Calu3 (cell line): ENCODE results near the gene ETFDH. TPM values are rescaled to one million over a fixed set of nuclear protein-coding genes. Genes with fewer than 3 reads are reported as not detected.
A peak's percentile ranks its signal among the peaks of the same experiment; 100 is the strongest.

Experiments
- BruUV-seq: library from RNA; stranded (reverse); fragments of 400-500 nt; replicated peaks from 2 replicates; lab custom pipeline; 2021; lab: Mats Ljungman, UMichigan
- CTCF ChIA-PET: fragments of 300-600 bp; sonication (Branson Sonifier 250); formaldehyde crosslinking; loops from one replicate; lab custom pipeline; 2022; ENCODE audit warnings: antibody characterized with exemption; lab: Charles Lee
- DNase-seq: peaks from one replicate; pipeline ENCODE4 v3.0.0; 2022
- H3K27ac Mint-ChIP-seq: one replicate; pipeline ENCODE4 v1.8.0; 2022; ENCODE audit warnings: mixed read lengths; ENCODE audit not compliant: unreplicated experiment
- H3K27me3 Mint-ChIP-seq: one replicate; pipeline ENCODE4 v1.8.0; 2022; ENCODE audit warnings: mixed read lengths; ENCODE audit not compliant: unreplicated experiment
- H3K36me3 Mint-ChIP-seq: one replicate; pipeline ENCODE4 v1.8.0; 2022; ENCODE audit warnings: mild to moderate bottlenecking, moderate library complexity, mixed read lengths; ENCODE audit not compliant: insufficient read depth, unreplicated experiment
- H3K4me1 Mint-ChIP-seq: one replicate; pipeline ENCODE4 v1.8.0; 2022; ENCODE audit warnings: mild to moderate bottlenecking, low read depth, mixed read lengths; ENCODE audit not compliant: unreplicated experiment
- H3K4me3 Mint-ChIP-seq: one replicate; pipeline ENCODE4 v1.8.0; 2022; ENCODE audit warnings: mild to moderate bottlenecking, low read depth, moderate library complexity, mixed read lengths; ENCODE audit not compliant: unreplicated experiment
- H3K9me3 Mint-ChIP-seq: one replicate; pipeline ENCODE4 v1.8.0; 2022; ENCODE audit warnings: low read depth, mixed read lengths; ENCODE audit not compliant: unreplicated experiment
- intact Hi-C: fragments of 100-400 bp; cut with micrococcal nuclease; formaldehyde crosslinking; loops from one replicate; pipeline ENCODE4 v1.10.0; 2022; ENCODE audit not compliant: unreplicated experiment
- total RNA-seq: library from RNA; stranded (reverse); gene quantifications from 2 replicates; pipeline ENCODE4 v1.2.3, GENCODE V29; 2022
- TF ChIP-seq, protein P1 (sequence below): fragments of 200-600 bp; IDR thresholded peaks from one replicate; pipeline ENCODE4 v1.8.0; 2022; ENCODE audit warnings: antibody characterized with exemption; ENCODE audit not compliant: unreplicated experiment

ETFDH gene
- total RNA-seq, 1 experiment from 2014 or later, result 13.8 TPM

DNA sequence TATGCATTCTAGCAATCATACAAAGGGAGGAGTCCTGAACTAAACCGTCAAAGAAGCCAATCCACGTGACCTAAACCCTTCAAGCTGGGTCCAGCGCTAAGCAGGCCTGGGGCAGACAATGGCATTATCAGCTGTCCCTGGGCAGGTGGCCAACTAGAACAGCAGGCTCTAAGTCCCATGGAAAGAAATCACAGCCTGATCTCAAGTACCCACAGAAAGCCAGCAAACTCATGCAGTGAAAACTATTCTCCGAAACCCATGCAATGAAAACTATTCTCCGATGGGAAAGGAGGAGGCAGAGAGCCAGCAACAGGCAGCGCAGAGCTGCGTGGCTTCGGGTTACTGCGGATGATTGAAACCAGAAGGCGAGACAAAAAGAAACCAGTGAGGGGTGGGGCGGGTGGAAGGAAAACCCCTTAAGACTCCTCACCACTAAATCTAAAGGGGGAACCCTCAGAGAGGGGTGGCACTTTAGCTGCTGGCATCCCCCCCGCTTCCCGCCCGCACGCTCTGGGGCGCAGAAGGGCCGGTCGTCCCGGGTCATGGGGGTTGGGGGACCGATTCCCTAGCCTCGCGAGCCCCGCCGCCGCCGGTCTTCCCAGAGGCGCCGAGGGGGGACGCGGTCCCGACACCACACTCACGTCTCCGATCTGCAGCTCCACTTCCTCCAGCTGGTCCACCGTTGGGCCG lies 976 bp upstream of the ETFDH start:
- Mint-ChIP-seq H3K27me3 (no peaks in the 10 kb centered on the region), H3K4me1 (peaks cover 7% of the 10 kb centered on the region), H3K27ac (peak overlapping the region; percentile 89), H3K4me3 (peak overlapping the region; percentile 90), H3K9me3 (no peaks in the 10 kb centered on the region), H3K36me3 (peaks cover 24% of the 10 kb centered on the region)
- peak; percentile 50 for DNase-seq
- CTCF ChIA-PET, result no interaction called here
- TF ChIP-seq, protein P1, sequence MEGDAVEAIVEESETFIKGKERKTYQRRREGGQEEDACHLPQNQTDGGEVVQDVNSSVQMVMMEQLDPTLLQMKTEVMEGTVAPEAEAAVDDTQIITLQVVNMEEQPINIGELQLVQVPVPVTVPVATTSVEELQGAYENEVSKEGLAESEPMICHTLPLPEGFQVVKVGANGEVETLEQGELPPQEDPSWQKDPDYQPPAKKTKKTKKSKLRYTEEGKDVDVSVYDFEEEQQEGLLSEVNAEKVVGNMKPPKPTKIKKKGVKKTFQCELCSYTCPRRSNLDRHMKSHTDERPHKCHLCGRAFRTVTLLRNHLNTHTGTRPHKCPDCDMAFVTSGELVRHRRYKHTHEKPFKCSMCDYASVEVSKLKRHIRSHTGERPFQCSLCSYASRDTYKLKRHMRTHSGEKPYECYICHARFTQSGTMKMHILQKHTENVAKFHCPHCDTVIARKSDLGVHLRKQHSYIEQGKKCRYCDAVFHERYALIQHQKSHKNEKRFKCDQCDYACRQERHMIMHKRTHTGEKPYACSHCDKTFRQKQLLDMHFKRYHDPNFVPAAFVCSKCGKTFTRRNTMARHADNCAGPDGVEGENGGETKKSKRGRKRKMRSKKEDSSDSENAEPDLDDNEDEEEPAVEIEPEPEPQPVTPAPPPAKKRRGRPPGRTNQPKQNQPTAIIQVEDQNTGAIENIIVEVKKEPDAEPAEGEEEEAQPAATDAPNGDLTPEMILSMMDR, result no peak
- intact Hi-C loops, result no loop called here
- BruUV-seq, result no TSS peak

DNA sequence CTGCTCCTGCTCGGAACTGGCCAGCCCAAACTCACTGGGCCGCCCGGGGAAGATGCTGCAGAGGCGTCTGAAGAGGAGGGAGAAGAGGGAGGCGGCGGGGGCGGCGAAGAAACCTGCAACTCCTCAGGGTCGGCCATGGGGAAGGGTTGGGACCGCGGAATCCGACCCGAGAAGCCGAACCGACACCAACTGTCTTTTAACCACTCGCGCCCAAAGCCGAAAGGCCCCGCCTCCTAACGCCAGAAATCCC lies 506 bp upstream of the ETFDH start, which contains the start of gene C4orf46:
C4orf46 (minus strand) TSS at position 223 of the 250 bp plus-strand sequence; CDS start at position 137, 86 bp downstream.
- H3K9me3 Mint-ChIP-seq, result no peaks in the 10 kb centered on the region
- H3K27ac Mint-ChIP-seq, result peak within 1 kb of the TSS; percentile 89
- DNase-seq, result no peak
- peaks cover 7% of the 10 kb centered on the region for H3K4me1 Mint-ChIP-seq
- H3K27me3 Mint-ChIP-seq, result no peaks in the 10 kb centered on the region
- H3K4me3 Mint-ChIP-seq, result peak within 1 kb of the TSS; percentile 90
- BruUV-seq, result no TSS peak
- intact Hi-C loops, result no loop called here
- CTCF ChIA-PET, result no interaction called here
- peaks cover 24% of the 10 kb centered on the region for H3K36me3 Mint-ChIP-seq
- TF ChIP-seq, protein P1, result no peak

DNA sequence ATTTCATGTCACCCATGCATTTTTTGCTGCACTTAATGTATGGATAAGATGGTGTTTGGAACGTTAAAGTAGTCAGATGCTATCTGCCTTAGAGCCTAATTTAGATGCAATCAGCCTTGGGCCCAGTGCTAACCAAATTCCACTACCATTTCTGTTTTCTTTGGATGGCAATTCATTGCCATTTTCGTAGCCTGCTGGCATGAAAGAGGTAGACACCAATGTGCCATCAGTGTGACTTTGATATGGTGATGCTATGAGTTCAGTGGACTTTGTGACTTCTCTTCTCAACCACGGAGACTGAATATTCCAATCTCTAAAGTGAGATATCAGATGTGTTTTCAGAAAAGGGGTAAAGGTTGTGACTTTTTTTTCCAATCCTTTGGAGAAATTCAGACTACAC lies 1.5 kb downstream of the ETFDH start:
- BruUV-seq, result no TSS peak
- no peaks in the 10 kb centered on the region for H3K9me3 Mint-ChIP-seq
- CTCF ChIA-PET, result no interaction called here
- no peak for DNase-seq
- intact Hi-C loops, result no loop called here
- H3K27me3 Mint-ChIP-seq, result no peaks in the 10 kb centered on the region
- peaks cover 24% of the 10 kb centered on the region for H3K36me3 Mint-ChIP-seq
- peaks cover 7% of the 10 kb centered on the region for H3K4me1 Mint-ChIP-seq
- H3K4me3 Mint-ChIP-seq, result no peak overlapping the region
- TF ChIP-seq, protein P1, result no peak
- no peak overlapping the region for H3K27ac Mint-ChIP-seq

DNA sequence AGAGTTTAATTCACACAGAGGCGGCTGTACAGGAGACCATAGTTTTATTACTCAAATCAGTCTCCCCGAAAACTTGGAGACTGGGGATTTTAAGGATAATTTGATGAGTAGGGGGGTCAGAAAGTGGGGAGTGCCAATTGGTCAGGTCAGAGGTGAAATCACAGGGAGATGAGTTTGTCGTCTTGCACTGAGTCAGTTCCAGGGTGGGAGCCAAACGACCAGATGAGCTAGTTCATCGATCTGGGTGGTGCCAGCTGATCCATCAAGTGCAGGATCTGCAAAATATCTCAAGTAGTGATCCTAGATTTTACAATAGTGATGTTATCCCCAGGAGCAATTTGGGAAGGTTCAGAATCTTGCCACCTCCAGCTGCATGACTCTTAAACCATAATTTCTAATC lies 4.0 kb downstream of the ETFDH start:
- CTCF ChIA-PET, result interaction anchor here (0.6 kb wide), 1 partner anchor 923 kb away, joined by 3 read pairs; no protein-coding TSS in a partner anchor
- intact Hi-C loops, result no loop called here
- H3K4me3 Mint-ChIP-seq, result no peak overlapping the region
- peaks cover 18% of the 10 kb centered on the region for H3K36me3 Mint-ChIP-seq
- no peaks in the 10 kb centered on the region for H3K27me3 Mint-ChIP-seq
- DNase-seq, result no peak
- TF ChIP-seq, protein P1, result no peak
- no peaks in the 10 kb centered on the region for H3K9me3 Mint-ChIP-seq
- H3K27ac Mint-ChIP-seq, result no peak overlapping the region
- BruUV-seq, result no TSS peak
- H3K4me1 Mint-ChIP-seq, result no peaks in the 10 kb centered on the region
